ENCODE results near the gene TENT4A.

TENT4A gene

DNA sequence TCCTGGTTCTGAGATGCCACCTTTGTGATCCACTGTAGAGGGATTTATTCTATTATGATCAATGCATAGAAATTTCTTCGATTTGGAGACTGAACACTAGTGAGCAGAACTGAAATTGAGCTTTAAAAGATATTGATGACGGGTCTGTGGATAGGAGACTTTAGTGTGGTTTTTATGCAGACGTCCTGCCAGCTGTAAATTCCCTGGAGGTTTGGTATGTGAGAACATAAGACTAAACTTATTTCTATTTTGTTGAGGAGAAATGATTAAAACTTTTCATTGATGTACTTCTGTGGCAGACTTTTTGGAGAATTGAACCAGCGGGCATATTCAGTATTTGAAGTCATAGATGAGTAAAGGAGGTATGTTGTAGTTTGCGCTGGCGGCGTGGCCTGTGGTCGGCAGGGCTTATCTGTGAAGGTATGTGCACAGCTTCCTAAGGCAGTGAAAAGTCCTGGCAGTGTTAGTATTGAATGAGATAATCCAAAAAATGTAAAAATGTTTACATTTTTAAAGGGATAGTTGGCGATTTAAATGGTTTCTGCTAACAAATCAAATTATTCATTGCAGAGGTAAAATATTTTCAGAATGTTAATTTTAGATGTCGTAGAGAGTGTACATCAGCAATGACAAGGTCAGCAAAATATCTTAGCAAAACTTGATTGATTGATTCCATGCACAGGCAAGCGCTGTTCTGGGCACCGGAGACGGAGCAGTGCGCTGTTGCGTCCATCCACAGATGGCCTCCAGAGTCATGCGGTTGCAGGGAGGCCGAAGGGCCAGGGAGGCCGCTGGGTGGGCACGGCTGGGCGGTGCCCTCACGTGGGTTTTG lies 20.4 kb downstream of the TENT4A start:
- DNase-seq (ENCODE audit: low spot score): no peak

DNA sequence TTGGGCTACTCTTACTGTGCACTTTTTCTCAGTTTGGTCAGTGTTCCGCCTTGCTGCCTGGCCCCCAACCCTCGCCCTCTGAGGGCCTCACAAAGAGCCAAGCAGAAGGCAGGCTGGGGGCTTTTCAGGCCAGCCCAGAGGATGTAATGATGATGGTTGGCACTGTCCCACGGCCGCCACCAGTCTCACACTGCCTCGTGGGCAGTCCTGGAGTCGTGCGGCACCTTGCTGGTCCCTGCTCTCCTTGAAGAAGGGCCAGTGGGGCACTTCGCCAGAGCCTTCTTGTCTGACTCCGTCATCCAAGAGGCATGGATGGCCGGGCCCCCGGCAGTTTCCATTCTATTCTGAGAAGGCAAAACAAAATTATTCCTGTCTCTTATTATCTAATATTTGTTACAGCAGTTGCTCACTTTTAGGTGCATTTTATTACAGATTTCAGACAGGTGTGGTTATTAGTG lies 21.0 kb downstream of the TENT4A start:
- no peak for DNase-seq (ENCODE audit: low spot score)

DNA sequence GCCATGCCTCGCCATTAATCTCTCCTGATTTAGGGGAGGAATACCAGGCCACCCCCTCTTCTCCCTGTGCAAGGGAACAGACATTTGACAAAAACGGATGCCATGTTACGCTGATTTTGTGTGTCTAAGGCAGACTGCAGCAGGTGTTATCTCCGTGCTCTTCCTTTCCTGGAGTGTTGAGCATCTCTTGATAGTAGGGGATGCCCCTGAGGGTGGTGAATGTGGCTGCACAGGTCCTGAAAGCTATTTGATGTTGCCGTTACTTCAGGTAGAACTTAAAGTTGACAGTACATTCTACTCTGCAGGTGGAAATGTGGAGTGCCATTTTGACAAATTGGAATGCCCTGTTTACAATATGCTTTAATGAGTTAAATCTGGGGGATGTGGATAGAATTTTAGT lies 21.5 kb downstream of the TENT4A start:
- DNase-seq (ENCODE audit: low spot score): no peak

DNA sequence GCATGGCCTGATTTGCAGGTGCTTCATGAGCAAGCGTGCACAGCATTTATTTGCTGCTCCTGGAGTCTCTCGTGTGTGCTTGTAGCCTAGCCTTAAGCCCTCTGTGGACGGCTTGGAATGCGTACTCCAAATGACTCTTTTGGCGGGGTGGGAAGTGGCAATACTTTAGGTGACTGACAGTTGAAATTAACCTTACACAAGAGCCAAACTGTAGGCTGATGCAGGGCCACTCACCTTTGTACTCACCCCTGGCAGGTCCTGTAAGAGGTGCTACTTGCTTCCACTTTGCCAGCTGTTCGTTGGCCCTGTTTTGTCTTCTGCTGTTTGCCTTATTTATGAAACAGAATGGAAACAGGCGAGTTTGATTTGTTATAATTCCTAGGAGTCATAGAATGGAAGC lies 22.9 kb downstream of the TENT4A start:
- no peak for DNase-seq (ENCODE audit: low spot score)

DNA sequence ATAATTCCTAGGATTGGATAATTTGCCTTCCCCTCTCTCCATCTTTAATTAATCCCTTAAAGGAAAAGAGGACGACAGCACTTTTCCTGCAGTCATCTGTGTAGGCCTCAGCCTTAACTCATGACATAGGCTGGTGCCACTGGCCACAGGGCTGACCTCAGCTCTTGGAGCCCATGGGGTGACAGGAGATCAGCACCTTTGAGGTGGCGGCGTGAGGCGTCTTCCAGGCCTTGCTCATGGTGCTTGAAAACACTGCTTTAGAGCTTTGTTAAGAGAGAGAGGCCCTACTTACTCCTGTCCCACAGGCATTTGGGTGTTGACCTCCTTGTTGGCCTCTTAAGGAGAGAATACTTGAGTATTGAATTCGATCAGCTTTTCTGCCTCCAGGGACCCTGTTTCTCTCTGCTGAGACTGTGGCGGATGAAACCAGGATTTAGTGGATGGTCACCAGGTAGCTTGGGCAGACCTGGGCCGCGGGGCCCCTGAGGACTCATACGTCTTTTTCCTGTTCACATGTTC lies 23.4 kb downstream of the TENT4A start:
- DNase-seq (ENCODE audit: low spot score): no peak

DNA sequence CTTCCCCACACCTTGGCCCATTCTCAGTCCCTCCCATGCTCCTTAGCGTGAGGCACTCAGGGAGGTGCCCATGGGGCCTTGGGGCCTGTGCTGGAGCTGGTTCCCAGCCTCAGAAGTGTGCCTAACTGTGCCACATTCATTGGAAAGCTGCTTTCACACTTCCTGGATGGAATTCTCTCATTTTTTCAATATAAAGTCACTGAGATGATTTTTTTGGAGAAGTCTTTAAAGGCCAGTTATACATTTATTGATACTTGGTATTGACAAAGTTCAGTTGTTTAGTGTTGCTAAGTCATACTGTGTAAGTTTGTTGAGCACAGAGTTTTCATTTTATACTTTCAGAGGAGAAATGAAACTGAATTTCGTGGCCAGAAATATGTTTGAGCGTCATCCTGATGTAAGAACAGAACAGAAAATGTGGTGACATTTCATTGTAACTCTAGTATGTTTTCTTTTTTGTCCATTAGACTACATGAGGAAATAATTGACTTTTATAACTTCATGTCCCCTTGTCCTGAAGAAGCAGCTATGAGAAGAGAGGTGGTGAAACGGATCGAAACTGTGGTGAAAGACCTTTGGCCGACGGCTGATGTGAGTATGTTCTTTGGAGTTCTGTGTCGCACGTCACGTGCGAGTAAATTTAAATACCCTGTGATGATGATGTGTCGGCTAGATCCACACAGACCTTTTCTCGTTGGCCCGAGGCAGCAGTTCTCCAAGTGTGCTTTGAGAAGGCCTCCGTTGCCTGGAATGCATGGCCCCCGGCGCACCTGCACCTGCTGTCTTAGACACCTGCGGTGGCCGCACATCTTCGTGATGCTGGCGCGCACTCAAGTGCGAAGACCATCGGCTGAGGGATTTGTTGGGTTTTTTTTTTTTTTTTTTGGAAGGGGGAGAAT lies 24.1 kb downstream of the TENT4A start:
- DNase-seq (ENCODE audit: low spot score): no peak

DNA sequence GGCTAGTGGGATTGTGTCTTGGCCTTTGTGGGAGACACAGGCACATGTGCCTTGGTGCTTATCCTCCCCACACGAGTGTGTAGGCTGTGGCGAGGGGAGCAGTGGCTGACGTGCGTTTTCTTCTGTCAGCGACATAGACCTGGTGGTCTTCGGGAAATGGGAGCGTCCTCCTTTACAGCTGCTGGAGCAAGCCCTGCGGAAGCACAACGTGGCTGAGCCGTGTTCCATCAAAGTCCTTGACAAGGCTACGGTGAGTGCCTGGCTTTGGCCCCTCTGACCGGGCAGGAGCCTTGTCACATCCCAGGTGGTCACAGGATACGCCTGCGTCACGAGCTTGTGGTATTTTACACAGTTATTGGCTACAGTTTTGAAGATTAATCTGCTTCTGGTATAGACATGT lies 26.4 kb downstream of the TENT4A start:
- DNase-seq (ENCODE audit: low spot score): no peak

DNA sequence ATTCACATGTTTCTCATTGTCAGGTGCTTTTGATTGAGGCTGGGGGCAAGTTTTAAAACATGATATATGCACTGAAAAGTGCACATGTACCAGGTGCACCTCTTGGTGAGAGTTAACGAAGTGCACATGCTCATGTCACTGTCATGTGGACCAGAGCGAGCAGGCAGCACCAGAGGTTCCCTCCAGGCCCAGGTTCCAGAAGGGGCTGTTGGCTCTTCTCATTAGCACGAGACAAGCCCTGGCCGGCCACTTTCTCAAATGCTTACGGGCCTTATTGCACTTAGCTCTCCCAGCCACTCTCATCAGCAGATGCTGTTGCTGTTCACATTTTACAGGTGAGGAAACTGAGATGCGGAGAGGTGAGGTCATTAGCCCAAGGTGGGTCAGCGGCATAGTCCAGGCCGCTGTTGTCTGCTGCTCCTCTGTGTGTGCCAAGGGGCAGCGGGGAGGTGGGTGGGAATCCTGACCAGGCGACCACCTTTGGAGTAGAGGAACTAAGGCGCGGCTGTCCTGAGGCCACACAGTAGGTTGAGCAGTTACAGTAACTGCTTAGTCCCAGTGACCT lies 27.4 kb downstream of the TENT4A start:
- no peak for DNase-seq (ENCODE audit: low spot score)

DNA sequence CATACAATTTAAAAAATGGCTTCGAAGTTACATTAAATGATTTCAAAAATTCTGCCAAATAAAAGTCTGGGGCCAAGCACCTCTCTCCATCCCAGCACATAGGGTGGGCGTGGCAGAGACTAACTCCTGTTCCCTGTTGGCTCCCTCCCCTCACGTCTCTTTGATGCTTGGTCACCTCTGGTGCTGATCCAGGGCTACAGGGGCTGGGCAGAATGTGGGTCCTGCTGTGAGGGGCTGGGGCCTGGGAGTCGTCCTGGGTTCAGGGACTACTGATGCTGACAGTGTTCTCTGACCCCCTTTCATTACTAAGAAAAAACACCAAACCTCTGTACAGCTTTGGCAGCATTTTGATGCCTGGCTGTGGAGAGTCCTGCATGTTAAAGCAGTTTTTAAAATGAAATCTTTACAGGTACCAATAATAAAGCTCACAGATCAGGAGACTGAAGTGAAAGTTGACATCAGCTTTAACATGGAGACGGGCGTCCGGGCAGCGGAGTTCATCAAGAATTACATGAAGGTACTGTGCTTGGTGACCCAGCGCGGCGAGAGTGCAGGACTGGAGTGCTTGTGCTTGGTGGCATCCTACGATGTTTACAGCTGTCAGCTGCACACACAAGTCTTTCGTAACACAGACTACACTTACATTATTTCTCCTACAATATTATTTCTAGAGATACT lies 29.0 kb downstream of the TENT4A start:
- DNase-seq (ENCODE audit: low spot score): no peak

DNA sequence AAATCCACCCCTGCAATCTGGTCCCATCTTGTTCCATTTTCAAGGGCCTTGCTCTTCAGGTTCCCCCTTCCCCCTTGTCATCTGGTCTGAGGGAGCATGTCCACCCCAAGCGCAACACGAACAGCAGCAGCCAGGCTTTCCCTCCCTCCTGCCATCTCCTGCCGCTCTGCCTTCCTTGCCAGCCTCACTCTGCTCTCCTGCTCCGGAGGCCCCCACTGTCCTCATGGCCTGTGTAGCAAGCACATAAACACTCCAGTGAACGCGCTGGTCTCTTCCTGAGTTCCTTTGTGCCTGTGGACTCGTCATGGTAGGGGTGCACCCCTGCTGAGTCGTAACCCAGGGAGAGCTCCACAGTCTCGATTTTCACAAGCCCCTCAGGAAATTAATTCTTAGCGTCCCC lies 29.9 kb downstream of the TENT4A start:
- DNase-seq (ENCODE audit: low spot score): no peak

DNA sequence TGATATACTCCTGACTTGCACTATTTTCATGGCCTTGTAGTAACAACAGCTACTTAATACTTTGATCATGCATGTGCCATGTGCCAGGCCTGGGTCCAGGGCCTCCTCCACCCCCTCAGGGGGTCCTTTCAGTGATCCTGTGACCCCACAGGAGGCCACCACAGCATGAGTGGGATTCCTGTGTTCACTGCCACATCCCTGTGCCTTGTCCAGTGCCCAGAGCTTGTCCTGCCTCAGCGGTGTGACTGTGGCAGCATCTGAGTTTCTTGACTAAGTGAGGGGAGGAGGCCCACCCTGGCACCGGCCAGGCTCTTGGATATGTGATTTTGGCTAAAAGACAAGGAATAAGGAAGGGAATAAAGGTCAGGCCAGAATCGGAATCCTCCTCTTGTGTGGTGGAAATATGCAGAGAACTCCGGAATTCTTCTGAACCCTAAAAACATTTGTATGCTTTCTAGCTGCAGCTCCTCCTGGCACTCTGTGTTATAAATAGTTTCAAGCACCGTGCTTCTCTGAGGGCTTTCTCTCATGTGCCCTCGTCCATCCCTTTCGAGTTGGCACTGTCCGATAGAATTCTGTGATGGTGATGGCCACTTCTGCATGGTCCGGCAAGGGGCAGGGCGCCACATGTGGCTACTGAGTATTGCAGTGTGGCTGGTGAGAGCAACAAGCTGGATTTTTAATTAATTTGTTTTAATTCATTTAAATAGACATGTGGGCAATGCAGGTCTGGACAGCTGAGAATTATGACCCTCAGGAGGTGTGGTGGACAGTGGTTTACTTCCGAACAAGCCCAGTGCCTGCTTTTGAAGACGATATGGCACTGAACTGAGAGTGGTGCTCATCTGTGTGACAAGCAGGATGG lies 31.8 kb downstream of the TENT4A start:
- DNase-seq (ENCODE audit: low spot score): no peak

DNA sequence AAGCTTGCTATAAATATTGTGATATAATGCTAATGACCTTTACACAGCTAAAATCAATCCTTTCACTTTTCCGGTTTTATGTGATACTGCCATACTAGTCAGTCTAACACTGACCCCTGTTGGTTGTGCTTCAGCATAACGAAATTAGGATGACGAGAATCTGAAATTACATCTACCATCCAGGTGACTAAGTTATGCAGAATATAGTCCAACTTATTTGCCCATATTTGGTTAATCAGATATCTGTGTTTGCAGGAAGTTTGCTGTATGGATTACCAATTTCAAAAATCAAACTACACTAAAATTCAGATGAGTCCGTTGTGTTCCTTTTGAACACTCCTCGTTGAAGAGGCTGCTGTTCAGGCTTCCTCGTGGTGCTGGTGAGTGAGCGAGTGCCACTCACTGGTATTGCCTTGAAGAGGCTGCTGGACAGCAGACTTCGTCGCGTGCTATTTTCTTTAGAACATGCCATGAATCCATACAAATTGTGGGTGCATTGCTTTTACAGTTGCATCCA lies 32.5 kb downstream of the TENT4A start:
- DNase-seq (ENCODE audit: low spot score): peak; percentile 51

DNA sequence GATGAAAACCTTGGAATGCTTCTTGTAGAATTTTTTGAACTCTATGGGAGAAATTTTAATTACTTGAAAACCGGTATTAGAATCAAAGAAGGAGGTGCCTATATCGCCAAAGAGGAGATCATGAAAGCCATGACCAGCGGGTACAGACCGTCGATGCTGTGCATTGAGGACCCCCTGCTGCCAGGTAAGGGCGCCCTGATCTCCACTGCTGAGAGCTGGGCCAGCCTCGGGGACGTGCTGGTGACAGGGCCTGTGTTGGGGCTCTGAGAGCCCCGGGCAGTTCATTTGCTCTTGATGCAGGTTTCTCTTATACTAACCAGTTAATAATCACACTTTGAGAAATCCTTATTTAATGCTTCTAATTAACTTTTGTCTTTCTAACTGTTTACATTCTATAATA lies 33.0 kb downstream of the TENT4A start:
- no peak for DNase-seq (ENCODE audit: low spot score)

DNA sequence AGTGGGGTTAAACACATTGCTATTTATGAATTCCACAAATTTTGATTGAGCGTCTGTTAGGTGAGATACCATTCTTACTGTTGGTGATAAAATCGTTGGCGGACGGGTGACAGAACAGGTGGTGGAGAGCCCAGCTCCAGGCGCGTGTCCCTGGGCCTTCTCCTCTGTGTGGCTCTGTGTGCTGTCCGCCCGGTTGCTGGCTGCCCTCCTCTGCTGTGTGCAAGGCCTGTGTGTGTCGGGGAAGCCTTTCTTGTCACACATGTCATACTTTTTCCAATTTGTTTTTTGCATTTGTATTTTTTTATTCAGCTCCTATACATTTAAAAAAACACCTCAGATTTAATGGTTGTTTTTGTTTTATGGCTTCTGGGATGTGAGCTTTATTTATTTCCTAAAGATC lies 33.9 kb downstream of the TENT4A start:
- no peak for DNase-seq (ENCODE audit: low spot score)

DNA sequence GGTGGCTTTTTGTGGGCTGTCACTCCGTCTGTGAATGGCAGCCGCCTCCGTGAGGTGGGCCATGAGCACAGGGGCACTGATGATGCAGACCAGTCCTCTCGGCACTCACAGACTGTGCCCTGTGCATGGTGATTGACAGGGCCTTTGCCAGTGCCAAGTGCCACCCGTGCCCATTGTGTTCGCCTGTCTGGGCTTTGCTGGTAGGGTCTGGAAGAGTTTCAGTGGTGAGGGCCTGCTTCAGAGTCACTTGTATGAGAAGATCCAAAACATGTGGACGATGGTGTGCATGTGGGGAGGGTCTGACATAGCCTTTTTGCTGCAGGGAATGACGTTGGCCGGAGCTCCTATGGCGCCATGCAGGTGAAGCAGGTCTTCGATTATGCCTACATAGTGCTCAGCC lies 34.9 kb downstream of the TENT4A start:
- no peak for DNase-seq (ENCODE audit: low spot score)

DNA sequence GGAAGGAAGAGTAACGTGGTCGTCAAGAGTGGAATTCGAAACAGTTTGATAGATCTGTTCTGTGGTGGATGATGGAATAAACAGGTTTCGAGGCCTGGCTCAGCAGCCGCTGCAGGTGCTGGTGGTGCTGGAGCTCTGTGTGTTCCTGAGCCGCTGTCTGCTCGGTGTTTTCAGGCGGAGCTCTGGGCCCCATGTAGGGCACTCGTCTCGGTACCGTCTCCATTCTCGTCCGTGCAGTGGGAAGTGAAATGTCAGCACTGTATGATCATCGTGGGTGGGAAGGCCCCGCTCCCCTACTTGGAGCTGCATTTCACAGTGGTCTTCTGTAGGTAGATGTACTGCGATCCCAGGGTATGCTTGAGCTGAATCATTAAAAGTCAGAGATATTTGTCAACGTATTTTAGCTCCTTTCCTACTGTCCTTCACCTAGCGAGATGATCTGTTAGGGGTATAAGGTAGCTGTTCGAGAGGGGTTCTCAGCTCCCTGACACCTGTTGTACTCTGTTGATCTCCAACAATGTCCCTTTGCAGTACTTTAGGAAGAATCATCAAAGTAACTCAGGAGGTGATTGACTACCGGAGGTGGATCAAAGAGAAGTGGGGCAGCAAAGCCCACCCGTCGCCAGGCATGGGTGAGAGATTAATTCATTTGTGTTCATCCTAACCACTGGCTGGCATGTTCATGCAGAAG lies 35.9 kb downstream of the TENT4A start:
- DNase-seq (ENCODE audit: low spot score): no peak

DNA sequence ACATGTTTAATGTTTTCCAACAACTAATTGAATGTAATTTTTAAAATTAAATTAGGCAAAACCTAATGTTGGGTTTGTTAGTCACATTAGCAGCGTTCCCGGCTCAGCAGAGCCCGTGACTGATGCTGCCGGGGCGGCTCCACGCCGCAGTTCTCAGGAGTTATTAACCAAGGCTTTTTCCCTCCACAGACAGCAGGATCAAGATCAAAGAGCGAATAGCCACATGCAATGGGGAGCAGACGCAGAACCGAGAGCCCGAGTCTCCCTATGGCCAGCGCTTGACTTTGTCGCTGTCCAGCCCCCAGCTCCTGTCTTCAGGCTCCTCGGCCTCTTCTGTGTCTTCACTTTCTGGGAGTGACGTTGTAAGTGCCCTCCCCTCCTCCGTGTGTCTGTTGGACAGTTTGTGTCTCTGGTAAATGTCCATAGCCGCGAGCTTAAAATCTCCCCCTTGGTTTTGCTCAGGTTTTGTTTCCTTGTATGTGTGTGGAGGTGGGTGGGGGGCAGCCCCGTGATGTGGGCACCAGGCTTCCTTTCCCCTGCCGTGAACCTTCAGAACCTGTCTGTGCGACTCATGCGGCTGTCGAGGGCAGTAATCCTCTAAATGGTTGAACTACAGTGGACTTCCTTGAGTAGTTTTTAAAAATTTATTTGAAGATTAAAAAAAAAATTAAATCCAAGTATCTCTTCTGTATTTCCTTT lies 37.1 kb downstream of the TENT4A start:
- DNase-seq (ENCODE audit: low spot score): no peak

DNA sequence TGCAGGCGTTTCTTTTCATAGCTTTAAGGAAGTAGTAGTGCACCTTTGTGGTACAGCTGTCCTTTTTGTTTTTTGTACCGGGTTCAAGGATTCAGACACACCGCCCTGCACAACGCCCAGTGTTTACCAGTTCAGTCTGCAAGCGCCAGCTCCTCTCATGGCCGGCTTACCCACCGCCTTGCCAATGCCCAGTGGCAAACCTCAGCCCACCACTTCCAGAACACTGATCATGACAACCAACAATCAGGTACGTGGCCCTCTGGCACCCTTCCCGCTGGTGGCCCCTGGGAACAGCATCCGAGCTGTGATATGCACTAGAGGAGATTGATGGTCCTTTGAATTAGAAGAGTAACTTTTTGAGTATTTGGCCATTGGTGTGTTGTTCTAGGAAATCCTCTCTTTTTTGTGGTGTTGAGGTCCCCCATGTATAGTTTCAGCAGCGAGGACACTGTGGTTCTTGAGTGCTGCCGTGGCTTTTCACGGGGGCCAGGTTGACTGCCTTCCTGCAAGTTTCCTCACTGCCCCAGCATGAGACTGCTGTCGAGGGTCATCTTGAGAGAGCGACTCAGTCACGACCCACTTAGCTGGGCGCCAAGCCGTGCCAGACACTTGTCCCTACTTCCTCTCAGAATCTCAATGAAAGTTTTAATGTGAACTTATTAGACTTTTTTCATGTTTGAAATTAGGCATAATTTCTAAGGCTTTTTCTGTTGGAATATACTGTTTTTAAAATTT lies 37.9 kb downstream of the TENT4A start:
- no peak for DNase-seq (ENCODE audit: low spot score)

DNA sequence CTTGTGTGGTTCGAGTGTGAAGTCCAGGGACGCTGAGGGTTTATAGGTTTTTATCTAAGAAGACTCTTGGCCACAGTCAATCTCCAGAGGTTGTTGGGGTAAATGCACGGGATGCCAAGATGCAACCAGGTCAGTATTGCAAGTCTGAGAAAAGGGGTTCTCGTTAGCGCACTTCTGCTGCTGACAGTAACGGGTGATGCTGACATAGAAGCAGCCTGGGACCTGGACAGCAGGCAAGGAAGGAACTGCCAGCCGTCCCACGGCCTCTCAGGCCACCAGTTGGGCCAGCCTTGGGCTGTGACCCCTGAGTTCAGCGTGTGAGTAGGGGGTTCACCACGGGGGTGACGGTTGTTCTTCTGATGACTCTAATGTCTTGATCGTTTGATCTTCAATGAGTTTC lies 39.0 kb downstream of the TENT4A start:
- no peak for DNase-seq (ENCODE audit: low spot score)
